ENCODE data around the gene ELF2. TPM values are rescaled to one million over a fixed set of nuclear protein-coding genes. Genes with fewer than 3 reads are reported as not detected.

ELF2 gene
- total and polyA plus RNA-seq, 9 donors = 28.8 to 66.8 (median 51.1) TPM

- no peaks in the 10 kb centered on the region for H3K36me3 ChIP-seq
- TF ChIP-seq POLR2A (IDR thresholded peaks at IDR 0.05) (no peak), EP300 (IDR thresholded peaks at IDR 0.05) (no peak)
- TF ChIP-seq, protein P1, sequence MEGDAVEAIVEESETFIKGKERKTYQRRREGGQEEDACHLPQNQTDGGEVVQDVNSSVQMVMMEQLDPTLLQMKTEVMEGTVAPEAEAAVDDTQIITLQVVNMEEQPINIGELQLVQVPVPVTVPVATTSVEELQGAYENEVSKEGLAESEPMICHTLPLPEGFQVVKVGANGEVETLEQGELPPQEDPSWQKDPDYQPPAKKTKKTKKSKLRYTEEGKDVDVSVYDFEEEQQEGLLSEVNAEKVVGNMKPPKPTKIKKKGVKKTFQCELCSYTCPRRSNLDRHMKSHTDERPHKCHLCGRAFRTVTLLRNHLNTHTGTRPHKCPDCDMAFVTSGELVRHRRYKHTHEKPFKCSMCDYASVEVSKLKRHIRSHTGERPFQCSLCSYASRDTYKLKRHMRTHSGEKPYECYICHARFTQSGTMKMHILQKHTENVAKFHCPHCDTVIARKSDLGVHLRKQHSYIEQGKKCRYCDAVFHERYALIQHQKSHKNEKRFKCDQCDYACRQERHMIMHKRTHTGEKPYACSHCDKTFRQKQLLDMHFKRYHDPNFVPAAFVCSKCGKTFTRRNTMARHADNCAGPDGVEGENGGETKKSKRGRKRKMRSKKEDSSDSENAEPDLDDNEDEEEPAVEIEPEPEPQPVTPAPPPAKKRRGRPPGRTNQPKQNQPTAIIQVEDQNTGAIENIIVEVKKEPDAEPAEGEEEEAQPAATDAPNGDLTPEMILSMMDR (IDR thresholded peaks at IDR 0.05) = no peak
- DNase-seq = no peak
- intact Hi-C loops (cut with DNase I) = no loop called here
- no peaks in the 10 kb centered on the region for H3K9me3 ChIP-seq
- H3K4me1 ChIP-seq (ENCODE audit: insufficient read depth) = no peaks in the 10 kb centered on the region
- no peak overlapping the region for H3K27ac ChIP-seq
- WGBS, 3 donors = 91 to 96% (median 95%) methylated on average over 3 of the region's 3 CpGs
- no peaks in the 10 kb centered on the region for H3K27me3 ChIP-seq
- H3K4me3 ChIP-seq = no peak overlapping the region
These were observed 32.5 kb upstream of the ELF2 start for GRCh38 chr4:139209470-139210063.

GRCh38 chr4:139208404-139208945 is 31.5 kb upstream of the ELF2 start:
- Histone ChIP-seq H3K27ac (no peak overlapping the region), H3K36me3 (no peaks in the 10 kb centered on the region), H3K4me3 (no peak overlapping the region), H3K9me3 (no peaks in the 10 kb centered on the region), H3K27me3 (no peaks in the 10 kb centered on the region), H3K4me1 (ENCODE audit: insufficient read depth) (no peaks in the 10 kb centered on the region)
- intact Hi-C loops (cut with DNase I) = no loop called here
- 58 to 64% (median 62%) methylated on average over 3 of the region's 3 CpGs for WGBS, 3 donors
- TF ChIP-seq EP300 (IDR thresholded peaks at IDR 0.05) = no peak
- no peak for TF ChIP-seq POLR2A (IDR thresholded peaks at IDR 0.05)
- TF ChIP-seq, protein P1 (IDR thresholded peaks at IDR 0.05) = no peak
- no peak for DNase-seq

DNA sequence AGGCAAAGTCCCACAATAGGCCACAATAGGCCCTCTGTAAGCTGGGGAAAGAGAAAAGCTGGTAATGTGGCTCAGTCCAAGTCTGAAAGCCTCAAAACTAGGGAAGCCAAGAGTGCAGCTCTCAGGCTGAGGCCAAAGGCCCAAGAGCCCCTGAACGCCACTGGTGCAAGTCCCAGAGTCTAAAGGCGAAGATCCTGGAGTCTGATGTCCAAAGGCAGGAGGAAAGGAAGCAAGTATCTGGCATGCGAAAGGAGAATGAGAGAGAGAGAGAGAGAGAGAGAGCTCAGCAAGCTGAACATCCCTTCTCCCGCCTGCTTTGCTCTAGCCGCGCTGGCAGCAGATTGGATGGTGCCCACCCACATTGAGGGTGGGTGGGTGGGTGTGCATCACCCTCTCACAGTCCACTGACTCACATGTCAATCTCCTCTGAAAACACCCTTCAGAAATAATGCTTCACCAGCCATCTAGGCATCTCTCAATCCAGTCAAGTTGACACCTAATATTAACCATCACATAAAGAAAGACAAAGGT is 30.9 kb upstream of the ELF2 start:
- H3K4me1 ChIP-seq (ENCODE audit: insufficient read depth) = no peaks in the 10 kb centered on the region
- intact Hi-C loops (cut with DNase I) = no loop called here
- no peak overlapping the region for H3K4me3 ChIP-seq
- no peaks in the 10 kb centered on the region for H3K36me3 ChIP-seq
- TF ChIP-seq POLR2A (IDR thresholded peaks at IDR 0.05) = no peak
- TF ChIP-seq, protein P1 (IDR thresholded peaks at IDR 0.05) = no peak
- TF ChIP-seq EP300 (IDR thresholded peaks at IDR 0.05) = no peak
- 86 to 88% (median 86%) methylated on average over 6 of the region's 6 CpGs for WGBS, 3 donors
- H3K27ac ChIP-seq = no peak overlapping the region
- no peaks in the 10 kb centered on the region for H3K27me3 ChIP-seq
- no peak for DNase-seq
- no peaks in the 10 kb centered on the region for H3K9me3 ChIP-seq

- WGBS, 3 donors = 56 to 64% (median 56%) methylated on average over 3 of the region's 3 CpGs
- Histone ChIP-seq H3K36me3 (no peaks in the 10 kb centered on the region), H3K27ac (no peak overlapping the region), H3K9me3 (no peaks in the 10 kb centered on the region), H3K27me3 (no peaks in the 10 kb centered on the region), H3K4me3 (no peak overlapping the region), H3K4me1 (ENCODE audit: insufficient read depth) (no peaks in the 10 kb centered on the region)
- intact Hi-C loops (cut with DNase I) = no loop called here
- no peak for DNase-seq
- no peak for TF ChIP-seq POLR2A (IDR thresholded peaks at IDR 0.05)
- TF ChIP-seq, protein P1 (IDR thresholded peaks at IDR 0.05) = no peak
- no peak for TF ChIP-seq EP300 (IDR thresholded peaks at IDR 0.05)
These were observed 30.2 kb upstream of the ELF2 start for GRCh38 chr4:139207247-139207646.
